HCT116 (cell line): ENCODE data around the gene UQCR11. TPM values are rescaled to one million over a fixed set of nuclear protein-coding genes. Genes with fewer than 3 reads are reported as not detected.

Source experiments
- ATAC-seq: fragments of 200-7000 bp; cut with Tn5 transposase; 2 replicates; pipeline ENCODE4 v1.9.1; 2020; ENCODE audit warnings: mild to moderate bottlenecking, moderate library complexity
- BruUV-seq: library from RNA; stranded (reverse); fragments of 400-500 nt; replicated peaks from 2 replicates; lab custom pipeline; 2021; lab: Mats Ljungman, UMichigan
- CTCF ChIA-PET: fragments of 300-600 bp; sonication (Branson Sonifier 250); formaldehyde crosslinking; loops from one replicate; lab custom pipeline; 2021; ENCODE audit warnings: antibody characterized with exemption; lab: Charles Lee
- POLR2A ChIA-PET: fragments of 300-600, 350-600 bp; sonication (Branson Sonifier 250); formaldehyde crosslinking; loops from one replicate; lab custom pipeline; 2021; ENCODE audit warnings: antibody characterized with exemption; lab: Charles Lee
- RAD21 ChIA-PET, 2 experiments: fragments of 300-600 bp; sonication (Branson Sonifier 250); formaldehyde crosslinking; loops; one replicate each; lab custom pipeline; 2023; ENCODE audit warnings: low total read pairs in 2 of 2; ENCODE audit not compliant: uncharacterized antibody in 2 of 2, unreplicated experiment in 2 of 2, low non-redundant PET in 1 of 2; lab: Charles Lee
- DNase-seq: peaks from one replicate; pipeline ENCODE4 v3.0.0-alpha.2; 2010; ENCODE audit warnings: low read depth, low spot score
- H2AFZ ChIP-seq: fragments of 200-600 bp; shearing (Covaris generic), sonication (generic); 2 replicates; pipeline ENCODE4 v1.6.1; 2017; ENCODE audit warnings: low read depth, mixed run types, mixed read lengths, antibody characterized with exemption, low read length; ENCODE audit not compliant: poor library complexity, severe bottlenecking
- H3K27ac ChIP-seq: 2 replicates; pipeline ENCODE4 v1.5.1; 2012; ENCODE audit warnings: low read depth, low read length
- H3K27me3 ChIP-seq: fragments of 200-600 bp; sonication (generic); 2 replicates; pipeline ENCODE4 v1.6.1; 2016; ENCODE audit warnings: mixed run types, low read length, mixed read lengths; ENCODE audit not compliant: insufficient read depth
- H3K36me3 ChIP-seq, 2 experiments: fragments of 200-500 bp in 1 of 2; fragments of 200-600 bp in 1 of 2; sonication (Bioruptor generic) in 1 of 2; sonication (generic) in 1 of 2; 2 replicates each; pipeline versions ENCODE4 v1.5.1 to v1.6.1; 2014 to 2016; ENCODE audit warnings: low read length in 2 of 2, inconsistent platforms in 1 of 2, mixed read lengths in 1 of 2, mixed run types in 1 of 2; ENCODE audit not compliant: insufficient read depth in 2 of 2, control insufficient read depth in 1 of 2
- H3K4me1 ChIP-seq, 2 experiments: fragments of 200-600 bp in 1 of 2; sonication (generic) in 1 of 2; 2 replicates each; pipeline versions ENCODE4 v1.5.1 to v1.6.1; 2012 to 2017; ENCODE audit warnings: low read length in 2 of 2, inconsistent platforms in 1 of 2, mild to moderate bottlenecking in 1 of 2, mixed read lengths in 1 of 2, mixed run types in 1 of 2, moderate library complexity in 1 of 2; ENCODE audit not compliant: insufficient read depth in 2 of 2, control insufficient read depth in 1 of 2
- H3K4me2 ChIP-seq: fragments of 200-600 bp; sonication (generic); 2 replicates; pipeline ENCODE4 v1.6.1; 2017; ENCODE audit warnings: mixed run types, low read length, mixed read lengths
- H3K4me3 ChIP-seq, 2 experiments: fragments of 200-600 bp in 1 of 2; sonication (generic) in 1 of 2; replicated peaks in 1 of 2; 2 replicates each; pipeline ENCODE4 v1.5.1; 2011 to 2016; ENCODE audit warnings: low read length in 2 of 2, control low read depth in 1 of 2, low read depth in 1 of 2, mild to moderate bottlenecking in 1 of 2, mixed read lengths in 1 of 2, mixed run types in 1 of 2
- H3K79me2 ChIP-seq: fragments of 200-600 bp; sonication (generic); 2 replicates; pipeline ENCODE4 v1.6.1; 2017; ENCODE audit warnings: mild to moderate bottlenecking, mixed run types, low read length, moderate library complexity, mixed read lengths; ENCODE audit not compliant: insufficient read depth
- H3K9ac ChIP-seq: fragments of 200-600 bp; sonication (generic); 2 replicates; pipeline ENCODE4 v1.6.1; 2016; ENCODE audit warnings: low read length, mixed read lengths
- H3K9me2 ChIP-seq: fragments of 200-600 bp; sonication (generic), shearing (Covaris generic); 2 replicates; pipeline ENCODE4 v1.6.1; 2017; ENCODE audit warnings: mixed run types, mild to moderate bottlenecking, moderate library complexity; ENCODE audit not compliant: insufficient read depth
- H3K9me3 ChIP-seq, 2 experiments: fragments of 200-500 bp in 1 of 2; fragments of 200-600 bp in 1 of 2; sonication (Bioruptor generic) in 1 of 2; sonication (generic) in 1 of 2; 2 replicates each; pipeline ENCODE4 v1.6.1; 2014 to 2017; ENCODE audit warnings: low read length in 2 of 2, mixed read lengths in 2 of 2, inconsistent platforms in 1 of 2, low read depth in 1 of 2, mild to moderate bottlenecking in 1 of 2, mixed run types in 1 of 2, moderate library complexity in 1 of 2; ENCODE audit not compliant: control insufficient read depth in 1 of 2, insufficient read depth in 1 of 2
- H4K20me1 ChIP-seq: fragments of 200-600 bp; sonication (generic), shearing (Covaris generic); 2 replicates; pipeline ENCODE4 v1.6.1; 2017; ENCODE audit warnings: mixed run types, mild to moderate bottlenecking, moderate library complexity; ENCODE audit not compliant: insufficient read depth
- ATF3 ChIP-seq: IDR thresholded peaks from 2 replicates; pipeline ENCODE4 v1.6.1; 2012
- CBX3 ChIP-seq: IDR thresholded peaks from 2 replicates; pipeline ENCODE4 v1.6.1; 2012; ENCODE audit warnings: low read depth
- CEBPB ChIP-seq: IDR thresholded peaks from 2 replicates; pipeline ENCODE4 v1.6.1; 2012; ENCODE audit warnings: low read depth
- CTCF ChIP-seq, 3 experiments: fragments of 200-600 bp in 1 of 3; sonication (generic) in 1 of 3; IDR thresholded peaks in 2 of 3; conservative IDR thresholded peaks in 1 of 3; 2 replicates each; pipeline ENCODE4 v1.5.1; 2012 to 2017; ENCODE audit warnings: low read depth in 2 of 3, low read length in 2 of 3, antibody characterized with exemption in 1 of 3, borderline replicate concordance in 1 of 3, control low read depth in 1 of 3, mild to moderate bottlenecking in 1 of 3, mixed read lengths in 1 of 3, mixed run types in 1 of 3, moderate library complexity in 1 of 3; ENCODE audit not compliant: insufficient read depth in 1 of 3
- ELF1 ChIP-seq: IDR thresholded peaks from 2 replicates; pipeline ENCODE4 v1.6.1; 2012; ENCODE audit warnings: low read depth, borderline replicate concordance
- EZH2phosphoT487 ChIP-seq: fragments of 200-600 bp; IDR thresholded peaks from 2 replicates; pipeline ENCODE4 v1.6.1; 2018; ENCODE audit warnings: antibody characterized with exemption, borderline replicate concordance
- FOSL1 ChIP-seq: IDR thresholded peaks from 2 replicates; pipeline ENCODE4 v1.6.1; 2012; ENCODE audit warnings: low read depth
- JUND ChIP-seq: IDR thresholded peaks from 2 replicates; pipeline ENCODE4 v1.6.1; 2012
- MAX ChIP-seq: IDR thresholded peaks from 2 replicates; pipeline ENCODE4 v1.6.1; 2012
- POLR2A ChIP-seq: IDR thresholded peaks from 2 replicates; pipeline ENCODE4 v1.7.0; 2011; ENCODE audit warnings: borderline replicate concordance; ENCODE audit not compliant: insufficient read depth, insufficient read length; ENCODE audit errors: extremely low read depth
- POLR2AphosphoS5 ChIP-seq: IDR thresholded peaks from 2 replicates; pipeline ENCODE4 v1.6.1; 2011; ENCODE audit warnings: mild to moderate bottlenecking, low read depth, low read length, moderate library complexity
- RAD21 ChIP-seq: IDR thresholded peaks from 2 replicates; pipeline ENCODE4 v1.6.1; 2012; ENCODE audit warnings: low read depth, mild to moderate bottlenecking
- SIN3A ChIP-seq: IDR thresholded peaks from 2 replicates; pipeline ENCODE4 v1.6.1; 2012; ENCODE audit warnings: low read depth
- SP1 ChIP-seq: IDR thresholded peaks from 2 replicates; pipeline ENCODE4 v1.6.1; 2012; ENCODE audit warnings: low read depth
- SRF ChIP-seq: IDR thresholded peaks from 2 replicates; pipeline ENCODE4 v1.6.1; 2012; ENCODE audit warnings: low read depth
- TCF7L2 ChIP-seq: IDR thresholded peaks from 2 replicates; pipeline ENCODE4 v1.7.0; 2011; ENCODE audit warnings: borderline replicate concordance, inconsistent platforms; ENCODE audit not compliant: insufficient read depth, insufficient read length; ENCODE audit errors: extremely low read depth
- YY1 ChIP-seq: IDR thresholded peaks from 2 replicates; pipeline ENCODE4 v1.6.1; 2011; ENCODE audit warnings: low read length, low read depth, moderate library complexity, mild to moderate bottlenecking; ENCODE audit not compliant: insufficient replicate concordance; ENCODE audit errors: extremely low read depth
- ZBTB33 ChIP-seq: IDR thresholded peaks from 2 replicates; pipeline ENCODE4 v1.6.1; 2011; ENCODE audit warnings: mild to moderate bottlenecking, low read length, moderate library complexity; ENCODE audit not compliant: insufficient replicate concordance; ENCODE audit errors: extremely low read depth
- ZFX ChIP-seq: fragments of 450-650 bp; IDR thresholded peaks from 2 replicates; pipeline ENCODE4 v1.6.1; 2017
- ZNF274 ChIP-seq: fragments of 200-500 bp; sonication (Bioruptor generic); IDR thresholded peaks from 2 replicates; pipeline ENCODE4 v1.6.1; 2014; ENCODE audit warnings: mild to moderate bottlenecking, low read depth, low read length, inconsistent platforms
- intact Hi-C: fragments of 100-400 bp; cut with micrococcal nuclease; formaldehyde crosslinking; loops from 2 replicates; pipeline ENCODE4 v1.10.0; 2022
- total RNA-seq: library from RNA; stranded (reverse); gene quantifications from one replicate; pipeline ENCODE4 v1.2.1, GENCODE V29; 2021; ENCODE audit not compliant: unreplicated experiment

UQCR11 gene
- total RNA-seq, 1 experiment from 2014 or later: 303 TPM

- H3K9me3 ChIP-seq: no peaks in the 10 kb centered on the region
- intact Hi-C loops: no loop called here
- no peaks in the 10 kb centered on the region for H4K20me1 ChIP-seq
- H3K4me1 ChIP-seq: peaks cover 0 to 9% of the 10 kb centered on the region in 2 experiments; a peak in 2 of 4 replicates
- no peaks in the 10 kb centered on the region for H3K27me3 ChIP-seq
- H3K27ac ChIP-seq: no peak overlapping the region
- H3K4me3 ChIP-seq: no peak overlapping the region
- H2AFZ ChIP-seq: no peak overlapping the region
- ChIA-PET POLR2A (no interaction called here), RAD21 (no interaction called here), CTCF (no interaction called here)
- no peak for TF ChIP-seq SP1
- TF ChIP-seq POLR2A: no peak
- TF ChIP-seq YY1: no peak
- no peak for TF ChIP-seq ATF3
- TF ChIP-seq ELF1: no peak
- no peak for TF ChIP-seq SRF
- no peak for TF ChIP-seq MAX
- TF ChIP-seq POLR2AphosphoS5: no peak
- TF ChIP-seq CEBPB: no peak
- no peak for TF ChIP-seq RAD21
- no peak for TF ChIP-seq FOSL1
- TF ChIP-seq JUND: no peak
- TF ChIP-seq ZNF274: no peak
- TF ChIP-seq ZBTB33: no peak
- TF ChIP-seq TCF7L2: no peak
- no peak for TF ChIP-seq SIN3A
- TF ChIP-seq EZH2phosphoT487: no peak
- no peak for TF ChIP-seq CBX3
- no peak for TF ChIP-seq ZFX
- no peak for TF ChIP-seq CTCF (IDR thresholded peaks at IDR 0.05 in 2 of 3, conservative IDR thresholded peaks at IDR 0.05 in 1 of 3; ENCODE audit: borderline replicate concordance in 1 of 3, insufficient read depth in 1 of 3, low read depth in 2 of 3, low read length in 2 of 3)
- peaks cover 47% of the 10 kb centered on the region for H3K79me2 ChIP-seq
- no peak for DNase-seq
- H3K36me3 ChIP-seq: peaks cover 10 to 39% of the 10 kb centered on the region in 2 experiments; a peak in 3 of 4 replicates
- BruUV-seq: no TSS peak
- H3K4me2 ChIP-seq: no peak overlapping the region
- peak; percentile 31 for ATAC-seq
- H3K9ac ChIP-seq: no peak overlapping the region
- H3K9me2 ChIP-seq: no peaks in the 10 kb centered on the region
Measured at GRCh38 chr19:1632462-1633268, 27.4 kb upstream of the UQCR11 start.
